SK-N-SH treated with all-trans-retinoic acid at 6 μM for 48 hours (cell line): Measurements from ENCODE around the gene FER.

Experiments used
- ARNTL ChIP-seq: fragments of 450-650 bp; formaldehyde crosslinking; IDR thresholded peaks from 2 replicates; pipeline ENCODE4 v1.5.0; 2020; ENCODE audit warnings: low read depth, mild to moderate bottlenecking, moderate library complexity, borderline replicate concordance
- CREB5 ChIP-seq: fragments of 250-450 bp; sonication (Bioruptor Pico); IDR thresholded peaks from 2 replicates; pipeline ENCODE4 v1.5.1; 2020; ENCODE audit warnings: low read depth, mild to moderate bottlenecking, moderate library complexity
- CSRNP3 ChIP-seq: fragments of 250-450 bp; sonication (Bioruptor Pico); IDR thresholded peaks from 2 replicates; pipeline ENCODE4 v1.5.1; 2021; ENCODE audit warnings: mild to moderate bottlenecking, moderate library complexity
- ESRRG ChIP-seq: fragments of 250-450 bp; sonication (Bioruptor Pico); IDR thresholded peaks from 2 replicates; pipeline ENCODE4 v1.6.1; 2021; ENCODE audit warnings: mild to moderate bottlenecking
- GLIS3 ChIP-seq: fragments of 250-450 bp; sonication (Bioruptor Pico); IDR thresholded peaks from 2 replicates; pipeline ENCODE4 v1.5.0; 2020; ENCODE audit warnings: mild to moderate bottlenecking, moderate library complexity
- OSR1 ChIP-seq: fragments of 250-450 bp; sonication (Bioruptor Pico); IDR thresholded peaks from 2 replicates; pipeline ENCODE4 v1.8.0; 2022; ENCODE audit warnings: moderate library complexity, mild to moderate bottlenecking, inconsistent platforms
- PATZ1 ChIP-seq: fragments of 250-450 bp; sonication (Bioruptor Pico); IDR thresholded peaks from 2 replicates; pipeline ENCODE4 v1.8.0; 2020; ENCODE audit warnings: mild to moderate bottlenecking, moderate library complexity, borderline replicate concordance
- RARB ChIP-seq: fragments of 250-450 bp; sonication (Bioruptor Pico); IDR thresholded peaks from 2 replicates; pipeline ENCODE4 v1.8.0; 2021; ENCODE audit warnings: mild to moderate bottlenecking, moderate library complexity
- TOX ChIP-seq: fragments of 250-450 bp; sonication (Bioruptor Pico); IDR thresholded peaks from 2 replicates; pipeline ENCODE4 v1.8.0; 2021; ENCODE audit warnings: mild to moderate bottlenecking, moderate library complexity, borderline replicate concordance
- ZFP30 ChIP-seq: fragments of 450-650 bp; formaldehyde crosslinking; IDR thresholded peaks from 2 replicates; pipeline ENCODE4 v1.5.0; 2022; ENCODE audit warnings: mild to moderate bottlenecking, moderate library complexity
- ZNF8 ChIP-seq: fragments of 450-650 bp; formaldehyde crosslinking; IDR thresholded peaks from 2 replicates; pipeline ENCODE4 v1.5.0; 2020; ENCODE audit warnings: mild to moderate bottlenecking, moderate library complexity

GRCh38 chr5:109225716-109226625, 478.3 kb downstream of the FER start:
- TF ChIP-seq PATZ1 (no peak), OSR1 (CRISPR knock-in tag) (no peak), ZNF8 (CRISPR knock-in tag) (no peak), ESRRG (CRISPR knock-in tag) (no peak), TOX (CRISPR knock-in tag) (no peak), RARB (CRISPR knock-in tag) (no peak), CREB5 (no peak), ARNTL (CRISPR knock-in tag) (no peak), CSRNP3 (CRISPR knock-in tag) (no peak), GLIS3 (CRISPR knock-in tag) (no peak), ZFP30 (CRISPR knock-in tag) (no peak)
